ENCODE measurements around the gene EML6.

The EML6 gene

DNA sequence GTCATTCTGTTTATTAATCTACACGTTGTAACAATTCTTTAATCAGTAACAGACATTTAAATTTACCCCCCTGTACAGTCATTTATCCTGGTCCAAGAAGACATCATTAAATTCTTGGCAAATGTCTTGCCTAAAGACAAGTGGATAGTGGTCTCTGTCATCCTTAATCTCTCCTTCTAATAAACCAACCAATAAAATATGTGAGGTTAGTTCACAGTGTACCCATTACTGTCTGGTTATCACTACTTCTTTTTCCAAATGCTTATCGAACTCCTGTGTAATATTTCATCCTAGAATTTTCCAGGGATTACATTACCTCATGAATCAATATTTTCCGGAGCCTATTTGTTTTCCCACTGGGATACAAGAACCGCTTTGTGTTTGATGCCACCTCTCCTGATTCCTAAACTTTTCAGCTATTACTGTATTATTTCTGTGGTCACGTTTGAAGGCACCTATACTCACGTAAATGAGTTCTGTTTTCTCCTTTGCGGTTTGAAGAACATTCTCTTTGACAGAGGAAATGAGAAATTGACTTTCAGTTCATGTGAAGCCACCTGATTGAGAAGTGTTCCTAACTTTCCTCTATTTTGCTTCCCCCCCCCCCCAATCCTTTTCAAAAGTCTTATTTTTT lies 195.3 kb downstream of the EML6 start:
- no peak for DNase-seq

DNA sequence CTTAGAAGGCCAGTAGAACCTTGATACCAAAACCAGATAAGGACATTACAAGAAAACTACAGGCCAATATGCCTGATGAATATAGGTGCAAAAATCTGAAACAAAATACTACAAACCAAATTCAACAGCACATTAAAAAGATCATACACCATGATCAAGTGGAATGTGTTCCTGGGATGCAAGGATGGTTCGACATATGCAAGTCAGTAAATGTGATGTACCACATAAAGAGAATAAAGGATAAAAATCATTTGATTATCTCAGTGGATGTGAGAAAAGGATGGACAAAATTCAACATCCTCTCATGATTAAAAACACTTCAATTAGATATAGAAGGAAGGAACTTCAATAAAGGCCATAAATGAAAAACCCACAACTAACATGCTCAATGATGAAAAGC lies 197.2 kb downstream of the EML6 start:
- DNase-seq: no peak

DNA sequence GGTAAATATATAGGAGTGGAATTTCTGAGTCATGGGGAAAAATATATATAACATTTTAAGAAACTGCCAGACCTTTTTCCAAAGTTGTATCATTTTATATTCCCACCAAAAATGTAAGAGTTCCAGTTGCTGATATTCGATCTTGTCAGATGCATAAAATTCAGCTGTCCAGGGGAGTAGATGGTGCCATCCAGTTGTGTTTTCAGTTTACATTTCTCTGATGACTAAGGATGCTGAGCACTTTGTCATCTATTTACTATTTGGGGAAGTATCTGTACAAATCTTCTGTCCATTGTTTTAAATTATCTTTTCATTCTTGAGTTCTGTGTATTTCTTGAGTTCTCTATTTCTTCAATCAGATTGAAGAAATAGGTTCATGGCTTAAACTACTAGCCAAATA lies 200.7 kb downstream of the EML6 start:
- DNase-seq: no peak

DNA sequence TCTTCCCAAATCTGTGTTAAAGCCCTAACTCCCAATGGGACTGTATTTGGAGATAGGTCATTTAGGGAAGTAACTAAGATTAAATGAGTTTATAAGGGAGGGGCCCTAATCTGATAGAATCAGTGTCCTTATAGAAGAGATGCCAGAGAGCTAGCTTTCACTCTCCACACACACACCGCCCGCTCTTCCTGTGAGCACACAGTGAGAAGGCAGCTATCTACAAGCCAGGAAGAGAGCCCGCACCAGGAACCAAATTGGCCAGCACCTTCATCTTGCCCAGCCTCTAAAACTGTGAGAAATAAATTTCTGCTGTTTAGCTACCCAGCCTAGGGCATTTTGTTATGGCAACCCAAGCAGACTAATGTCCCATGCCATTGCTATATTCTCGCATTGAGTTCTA lies 201.6 kb downstream of the EML6 start:
- DNase-seq: no peak

DNA sequence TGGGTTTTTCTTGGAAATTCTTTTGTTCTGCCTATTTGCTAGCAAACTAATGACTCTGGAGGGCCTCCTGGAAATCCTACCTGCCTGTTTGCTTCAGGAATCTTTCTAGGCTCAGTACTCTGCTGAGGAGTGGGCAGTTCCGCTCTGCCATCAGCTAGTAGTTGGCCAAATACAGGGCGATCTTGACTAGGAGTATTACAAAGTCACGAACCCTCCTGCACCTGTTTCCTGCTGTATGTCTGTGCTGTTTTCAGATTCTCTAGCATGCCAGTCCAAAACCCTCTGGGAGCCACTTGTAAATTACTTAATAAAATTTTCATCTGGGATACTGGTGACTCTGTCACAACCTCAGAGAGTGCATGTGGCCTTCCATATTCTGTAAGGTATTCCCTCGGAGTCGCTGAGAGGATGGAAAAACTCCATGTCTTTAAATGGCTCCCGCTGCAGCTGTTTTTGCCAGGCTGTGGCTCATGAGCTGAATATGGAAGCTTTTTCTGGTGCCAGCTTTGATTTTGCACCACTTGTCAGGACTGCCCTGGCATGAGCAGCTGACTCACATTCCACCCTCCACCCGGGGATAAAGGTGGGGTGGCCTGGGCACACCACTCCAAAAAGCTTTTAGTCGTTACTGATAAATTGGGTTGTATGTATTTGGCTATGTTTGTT lies 203.8 kb downstream of the EML6 start:
- no peak for DNase-seq

DNA sequence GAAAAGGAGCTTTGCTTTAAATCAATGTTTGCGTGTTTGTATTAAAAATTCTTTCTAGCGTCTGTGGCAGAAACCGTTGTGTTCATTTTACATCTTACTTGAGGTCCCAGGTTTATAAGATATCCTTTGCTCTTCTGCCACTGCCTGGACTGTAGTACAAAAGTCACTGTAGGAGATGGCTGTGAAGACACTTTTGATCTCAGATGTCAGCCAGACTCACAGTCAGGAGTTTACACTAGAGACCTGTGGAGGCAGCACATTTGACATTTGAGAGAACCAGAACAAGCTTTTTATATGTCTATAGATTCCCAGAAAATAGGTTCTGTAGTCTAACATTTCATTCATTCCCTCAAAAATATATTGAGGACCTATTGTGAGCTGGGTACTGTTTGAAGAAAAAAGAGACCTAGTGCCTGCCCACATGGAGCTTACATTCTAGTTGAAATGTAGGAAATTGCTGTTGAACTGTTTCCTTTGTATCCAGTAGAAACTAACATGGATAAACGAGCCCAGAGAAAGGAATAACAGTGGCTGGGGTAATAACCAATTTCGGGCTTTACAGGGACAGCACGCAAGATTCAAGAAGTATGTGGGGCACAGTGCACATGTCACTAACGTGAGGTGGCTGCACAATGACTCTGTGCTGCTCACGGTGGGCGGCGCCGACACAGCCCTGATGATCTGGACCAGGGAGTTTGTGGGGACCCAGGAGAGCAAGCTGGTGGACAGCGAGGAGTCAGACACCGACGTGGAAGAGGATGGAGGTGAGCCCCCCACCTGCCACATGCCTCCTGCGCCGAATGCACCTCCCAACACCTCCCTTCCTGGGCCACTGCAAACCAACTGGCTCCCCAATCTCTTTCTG lies 204.5 kb downstream of the EML6 start:
- no peak for DNase-seq

DNA sequence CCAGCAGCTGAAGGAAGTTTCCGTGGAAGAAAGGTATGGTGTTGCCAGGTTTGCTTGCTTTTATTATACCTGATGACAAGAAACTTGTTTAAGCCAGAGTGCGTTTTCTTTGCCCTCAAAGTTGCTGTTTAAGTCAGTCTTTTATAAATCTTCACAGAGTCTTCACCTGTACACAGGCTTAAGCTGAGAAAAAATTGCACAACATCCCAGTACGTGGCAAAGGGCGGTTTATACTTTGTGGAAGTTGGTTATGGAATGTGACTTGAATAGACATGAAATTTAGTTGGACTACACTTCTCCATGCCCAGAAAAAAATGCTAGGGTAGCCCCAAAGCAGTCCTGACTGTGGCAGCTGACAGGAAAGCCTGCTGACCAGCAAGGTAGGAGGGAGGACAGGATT lies 205.3 kb downstream of the EML6 start:
- DNase-seq: no peak

DNA sequence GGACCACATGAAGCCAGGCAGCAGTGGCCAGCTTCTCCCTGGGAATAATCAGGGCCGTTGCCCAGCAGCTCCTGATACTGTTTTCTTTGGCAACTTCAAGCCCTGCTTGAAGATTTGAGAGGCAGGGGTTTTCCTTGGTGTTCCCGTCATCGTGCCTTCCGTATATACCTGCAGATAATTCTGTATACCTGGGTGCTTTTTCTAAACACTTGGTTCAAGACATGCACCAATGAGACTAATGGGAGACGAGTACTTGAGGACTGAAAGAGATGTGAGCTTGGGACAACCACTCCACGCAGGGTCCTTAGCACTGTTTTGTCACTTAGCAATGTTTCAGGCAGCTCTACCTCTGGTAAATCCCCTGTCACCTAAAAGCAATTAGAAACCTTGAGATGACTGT lies 208.0 kb downstream of the EML6 start:
- DNase-seq: peak in 1 of 3 experiments; percentile 28

DNA sequence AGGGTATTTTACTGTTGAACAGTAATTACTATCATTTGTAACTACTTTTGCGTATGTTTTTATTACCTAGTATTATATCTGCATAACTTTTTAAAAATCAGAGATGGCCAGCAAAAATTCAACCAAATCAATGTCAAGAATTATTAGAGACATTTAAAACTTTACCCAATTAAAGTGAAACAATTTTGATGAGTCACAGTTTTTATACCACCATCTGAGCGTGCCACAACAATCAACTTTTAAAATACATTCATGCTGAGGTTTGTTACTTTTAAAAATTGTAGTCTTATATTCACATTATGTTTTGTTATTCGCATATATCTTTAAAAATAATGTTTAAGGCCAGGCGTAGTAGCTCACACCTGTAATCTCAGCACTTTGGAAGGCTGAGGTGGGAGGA lies 211.9 kb downstream of the EML6 start:
- DNase-seq: no peak

DNA sequence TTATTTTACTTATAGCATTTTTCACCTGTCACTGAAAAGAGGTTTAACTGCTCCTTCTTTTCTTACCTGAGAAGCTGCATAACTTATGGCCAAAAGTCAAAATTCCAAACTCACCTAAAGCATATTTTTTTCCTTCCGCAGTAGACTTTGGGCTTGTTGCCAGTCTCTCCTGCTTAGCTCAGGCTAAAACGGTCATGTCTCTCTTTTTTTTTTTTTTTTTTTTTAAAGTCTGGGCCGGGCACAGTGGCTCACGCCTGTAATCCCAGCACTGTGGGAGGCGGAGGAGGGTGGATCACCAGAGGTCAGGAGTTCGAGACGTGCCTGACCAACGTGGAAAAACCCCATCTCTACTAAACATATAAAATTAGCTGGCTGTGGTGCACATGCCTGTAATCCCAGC lies 213.3 kb downstream of the EML6 start:
- DNase-seq: peak in 1 of 3 experiments; percentile 57

DNA sequence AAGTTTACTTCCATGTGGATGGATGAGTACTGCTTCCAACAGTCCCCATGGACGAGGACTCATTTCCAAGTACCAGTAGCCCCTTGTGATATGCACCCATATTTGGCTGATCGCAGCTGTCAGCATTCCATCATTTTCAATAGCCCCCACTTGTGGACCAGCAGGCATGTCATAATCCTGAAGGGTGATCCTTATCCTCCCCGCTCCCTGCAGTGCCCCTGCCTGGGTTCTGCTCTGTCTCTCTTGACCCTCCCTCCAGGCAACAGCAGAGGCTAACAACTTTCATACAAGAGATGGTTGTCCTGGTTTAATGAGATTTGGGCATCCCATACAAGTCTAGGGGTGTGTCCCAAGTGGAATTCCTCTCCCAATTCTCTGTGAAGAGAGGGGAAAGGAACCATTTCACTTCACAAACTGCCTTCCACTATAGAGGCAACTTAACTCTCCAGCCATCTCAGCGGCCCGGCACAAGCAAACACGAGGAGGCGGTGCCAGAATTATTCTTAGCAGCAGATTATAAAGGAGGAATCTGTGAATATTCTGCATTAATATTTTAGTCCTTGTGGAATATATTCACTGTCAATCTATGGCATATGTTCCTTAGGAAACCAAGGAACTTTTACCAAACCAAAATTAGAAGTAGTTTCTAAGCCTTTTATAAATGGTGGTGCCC lies 216.1 kb downstream of the EML6 start:
- no peak for DNase-seq

DNA sequence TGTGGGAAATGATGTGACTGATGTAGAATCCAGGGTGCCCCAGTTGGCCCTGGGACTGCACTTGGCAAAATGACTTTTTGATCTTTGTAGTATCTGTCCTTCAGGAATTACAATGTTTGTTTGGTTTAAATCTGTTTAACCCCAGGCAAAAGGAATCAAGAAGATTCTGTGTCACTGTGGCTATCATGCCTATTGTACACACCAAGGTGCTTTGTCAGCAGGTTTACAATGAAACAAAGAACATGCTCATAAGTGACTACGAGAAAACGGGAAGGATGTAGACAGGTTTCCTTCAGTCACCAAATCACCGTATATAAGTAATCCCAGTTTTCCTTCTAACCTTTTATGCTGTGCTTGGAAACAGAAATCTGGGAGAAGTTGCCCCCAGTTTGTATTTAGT lies 217.3 kb downstream of the EML6 start:
- no peak for DNase-seq

DNA sequence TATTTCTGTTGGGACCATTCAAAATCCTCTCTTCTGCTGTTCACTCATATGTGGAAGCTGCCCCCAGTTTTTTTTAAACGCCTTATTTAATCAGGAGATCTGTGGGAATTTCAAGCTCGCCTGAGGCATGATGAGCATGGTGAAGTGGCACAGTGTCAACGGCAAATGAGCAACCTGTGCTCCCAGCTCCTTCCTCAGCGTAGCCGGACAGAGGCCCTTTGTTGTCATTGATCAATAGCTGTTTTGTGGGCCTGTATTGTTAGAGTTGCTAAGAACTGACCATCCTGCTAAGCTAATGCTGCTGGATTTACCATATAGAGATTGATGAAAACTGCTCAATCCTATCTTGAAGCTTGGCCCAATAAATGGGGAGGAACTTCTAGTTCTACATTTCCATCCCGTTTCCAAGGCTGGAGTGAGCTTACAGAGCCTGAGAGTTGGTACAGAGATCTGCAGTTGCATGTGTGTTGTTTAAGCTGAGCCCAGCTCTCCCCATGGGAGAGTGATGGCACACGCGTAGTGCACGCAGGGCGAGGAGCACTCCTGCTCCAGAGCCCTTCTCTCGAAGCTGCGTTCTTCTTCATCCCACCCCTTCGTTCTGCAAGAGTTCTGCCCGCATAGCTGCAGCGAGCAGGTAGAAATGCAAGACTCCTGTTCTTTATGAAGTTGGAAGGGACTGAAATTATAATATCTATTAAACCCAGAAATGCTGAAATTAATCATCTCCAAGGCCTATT lies 218.0 kb downstream of the EML6 start:
- no peak for DNase-seq

DNA sequence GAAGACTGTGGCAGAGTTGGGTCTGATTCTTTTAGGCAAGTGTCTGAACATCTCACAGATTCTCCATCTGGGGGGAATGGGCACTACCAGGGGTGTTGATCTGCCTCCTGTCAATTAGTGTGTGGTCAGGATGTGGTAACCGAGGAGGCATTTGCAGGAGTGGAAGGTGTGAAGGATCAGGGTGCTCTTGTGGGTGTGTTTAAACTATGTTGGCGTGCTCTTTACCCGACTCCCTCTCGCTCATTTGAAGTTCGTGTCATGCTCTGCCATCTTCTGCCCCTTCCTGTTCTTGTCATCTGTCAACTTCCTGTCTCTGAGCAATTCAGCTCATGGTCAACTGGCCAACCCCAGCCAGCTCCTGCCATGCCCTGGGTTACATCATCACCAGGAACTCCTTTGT lies 218.9 kb downstream of the EML6 start:
- DNase-seq: no peak

DNA sequence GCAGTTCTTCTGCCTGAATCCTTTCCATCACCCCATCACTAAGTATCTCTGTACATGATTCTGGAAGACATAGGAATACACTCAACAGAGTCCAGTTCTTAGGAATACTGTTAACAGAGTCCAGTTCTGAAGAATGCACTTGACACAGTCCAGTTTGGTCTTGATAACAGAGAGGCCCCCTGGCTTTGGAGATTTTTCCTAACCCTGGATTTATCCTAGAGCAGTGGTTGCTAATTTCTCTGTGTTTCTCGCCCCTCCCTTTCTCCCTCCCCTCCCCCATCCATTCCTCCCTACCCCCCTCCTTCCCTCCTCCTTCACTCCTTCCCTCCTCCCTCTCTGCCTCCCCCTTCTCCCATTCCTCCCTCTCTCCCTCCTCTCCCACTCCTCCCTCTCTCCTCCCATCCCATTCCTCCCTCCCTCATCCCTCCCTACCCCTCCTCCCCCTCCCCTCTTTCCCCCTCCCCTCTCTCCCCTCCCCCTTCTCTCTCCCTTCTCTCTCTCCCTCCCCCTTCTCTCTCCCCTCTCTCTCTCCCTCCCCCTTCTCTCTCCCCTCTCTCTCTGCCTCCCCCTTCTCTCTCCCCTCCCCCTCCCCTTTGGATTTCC lies 221.4 kb downstream of the EML6 start:
- no peak for DNase-seq

DNA sequence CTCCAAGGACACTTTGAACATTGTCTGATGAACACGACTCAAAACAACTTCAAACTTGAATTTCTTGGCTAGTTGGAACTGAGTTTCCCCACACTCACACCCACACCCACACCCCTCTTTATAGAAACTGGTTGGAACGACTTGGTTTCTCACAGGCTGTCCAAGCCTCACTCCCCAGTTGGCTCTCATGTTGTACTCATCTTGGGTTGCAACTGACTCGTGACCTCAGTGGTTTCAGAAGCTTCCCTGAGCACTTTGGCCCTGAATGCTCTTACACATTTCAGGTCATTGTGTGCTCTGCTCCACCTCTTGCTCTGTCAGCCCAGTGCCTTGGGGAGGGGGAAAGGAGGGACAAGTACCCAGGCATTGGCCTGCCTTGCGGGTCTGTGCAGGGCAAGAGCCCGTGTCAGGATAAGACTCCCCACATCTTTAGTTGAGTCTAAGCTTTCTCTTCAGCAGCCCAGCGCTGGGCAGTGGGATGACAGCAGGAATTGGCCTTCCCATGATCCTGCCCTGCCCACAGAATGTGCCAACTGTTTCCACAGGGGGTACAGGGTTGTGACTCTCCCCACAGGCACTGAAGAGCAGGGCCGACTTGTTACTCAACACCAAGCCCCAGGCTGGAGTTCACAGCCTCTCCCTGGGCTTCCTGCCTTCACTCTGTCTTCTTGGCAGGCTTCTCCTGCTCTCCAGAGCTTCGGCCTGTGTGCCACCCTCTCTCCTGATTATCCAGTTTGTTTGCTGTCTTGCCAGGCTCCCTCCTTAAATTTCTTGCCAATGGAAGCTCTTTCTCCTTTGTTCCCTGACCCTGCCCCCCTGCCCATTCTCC lies 222.1 kb downstream of the EML6 start:
- DNase-seq: no peak

DNA sequence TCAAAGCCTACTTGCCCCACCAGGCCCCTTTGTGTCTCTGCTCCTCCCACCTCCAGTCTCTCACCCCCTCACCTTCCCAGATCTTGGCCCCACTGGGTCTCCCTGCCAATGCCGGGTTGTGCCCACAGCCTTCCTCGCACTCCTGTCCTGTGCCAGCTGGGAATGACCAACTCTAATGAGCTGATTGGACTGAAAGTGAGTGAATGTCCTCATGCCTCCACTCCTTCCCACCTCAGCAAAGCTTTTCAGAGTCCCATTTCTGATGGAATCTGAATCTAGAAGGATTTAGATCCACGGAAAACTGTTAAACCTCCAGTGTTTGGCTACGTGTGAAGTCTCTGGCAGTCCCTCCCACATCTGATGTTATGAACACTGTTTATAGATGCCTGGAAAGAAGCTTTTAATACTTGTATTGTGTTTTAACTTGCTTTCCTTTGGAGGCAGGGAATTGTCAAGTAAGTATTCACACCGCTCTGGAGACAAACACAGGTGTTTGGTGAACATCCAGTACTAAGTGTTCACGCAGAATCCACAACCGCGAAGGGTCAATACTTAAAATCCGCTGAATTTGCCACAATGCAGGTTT lies 222.9 kb downstream of the EML6 start:
- no peak for DNase-seq

DNA sequence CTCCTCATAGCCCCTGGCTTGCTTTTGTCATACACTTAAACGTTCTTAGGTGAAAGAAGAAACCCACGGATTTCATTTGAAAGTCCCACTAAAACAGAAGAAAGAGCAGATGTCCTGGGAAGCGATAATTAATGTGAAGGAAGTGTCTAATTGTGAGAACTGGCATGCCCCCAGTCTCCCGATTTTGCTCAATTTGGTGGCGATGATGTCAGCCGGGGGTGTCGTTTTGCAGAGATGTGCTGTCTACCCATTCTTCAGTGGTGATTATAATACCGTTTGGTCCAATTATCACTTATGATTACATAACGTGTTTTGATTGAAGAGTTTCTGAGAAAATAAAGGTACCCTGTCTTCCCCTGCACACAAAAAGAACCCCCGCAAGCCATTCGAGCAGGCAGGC lies 223.7 kb downstream of the EML6 start:
- no peak for DNase-seq

DNA sequence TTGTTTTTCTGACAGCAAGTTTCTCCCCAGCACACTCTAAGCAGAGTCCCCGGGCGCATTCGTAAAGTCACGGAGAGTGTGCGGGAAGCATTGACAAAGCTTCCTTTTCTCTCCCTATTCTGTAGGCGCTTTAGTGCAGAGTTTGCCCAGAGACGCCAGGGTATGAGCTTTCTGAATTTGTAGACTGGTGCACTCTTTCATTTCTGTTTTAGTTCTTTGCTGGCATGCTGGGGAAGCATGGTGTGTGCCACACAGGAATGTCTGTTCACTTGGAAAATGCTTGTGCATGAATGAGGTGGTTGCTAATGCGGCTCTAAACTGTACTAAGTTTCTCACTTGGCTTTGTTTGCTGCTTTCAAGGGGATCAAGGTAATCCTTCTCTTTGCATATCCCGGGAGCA lies 224.2 kb downstream of the EML6 start:
- DNase-seq: no peak

DNA sequence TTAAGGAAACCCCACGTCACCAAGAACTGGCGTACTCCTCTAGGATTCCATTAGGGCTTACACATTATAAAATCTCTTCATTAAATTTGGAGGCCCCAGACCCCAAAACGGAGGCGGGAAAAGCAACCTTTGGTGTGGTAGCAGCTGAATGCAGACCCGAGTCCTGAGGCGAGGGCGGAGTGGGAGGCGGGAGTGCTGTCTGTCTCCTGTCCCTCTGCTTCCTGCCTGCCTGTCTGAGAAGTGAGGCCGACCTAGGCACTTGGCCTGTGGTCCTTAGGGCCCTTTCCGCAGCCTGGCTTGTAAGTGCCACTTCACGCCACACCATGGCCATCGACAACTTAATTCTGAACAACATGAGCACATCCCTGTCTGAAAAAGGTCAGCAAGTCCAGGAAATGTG lies 224.7 kb downstream of the EML6 start:
- DNase-seq: no peak

DNA sequence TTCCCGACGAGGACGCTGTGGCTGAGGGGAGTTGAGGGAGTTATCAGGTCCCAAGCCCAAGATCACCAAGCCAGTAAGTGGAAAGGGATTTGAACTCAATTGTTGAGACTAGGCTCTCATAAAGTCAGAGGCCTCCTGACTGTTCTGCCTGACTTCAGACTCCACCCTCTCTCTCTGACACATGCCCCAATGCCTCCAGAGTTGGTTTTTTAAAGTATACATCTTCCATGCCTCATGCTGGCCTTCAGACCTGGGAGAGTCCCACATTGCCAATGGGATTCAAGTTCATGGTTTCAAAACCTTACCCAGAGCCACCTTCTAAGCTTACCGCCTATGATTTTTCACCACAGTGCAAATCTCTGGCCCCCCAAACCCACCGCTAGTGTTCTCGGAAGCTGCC lies 226.0 kb downstream of the EML6 start:
- DNase-seq: no peak

All from NCI-H1417 (cell line).